ENCODE data around the gene CREB3L2.

CREB3L2 gene

DNA sequence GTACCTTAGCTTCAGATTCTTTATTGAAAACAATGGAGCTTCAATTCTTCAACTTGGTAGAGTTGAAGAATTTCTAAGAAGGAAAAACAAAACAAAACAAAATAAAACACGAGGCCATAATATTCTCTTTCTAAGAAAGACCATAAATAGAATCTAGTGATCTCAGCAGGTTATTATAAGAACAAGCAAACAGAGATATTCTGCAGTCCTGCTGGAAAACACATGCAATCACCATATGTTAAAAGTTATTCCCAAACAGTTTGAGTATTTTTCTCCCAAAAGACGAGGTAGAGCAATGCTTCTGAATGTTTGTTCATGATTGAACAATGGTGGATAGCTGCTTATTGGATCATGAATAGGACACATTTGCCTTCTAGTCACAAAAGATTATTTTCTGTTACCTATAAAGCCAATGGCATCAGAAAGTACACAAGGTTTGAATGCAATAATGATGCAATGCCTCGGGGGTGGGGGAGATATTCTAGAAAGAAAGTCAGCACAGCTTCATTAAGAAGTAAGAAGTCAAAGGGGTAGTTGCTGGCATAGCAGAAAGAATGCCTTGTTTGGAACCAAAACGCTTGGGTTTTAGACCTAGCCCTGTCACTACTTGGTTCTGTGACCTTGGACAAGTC, 59.3 kb downstream of the CREB3L2 start:
- no peaks in the 10 kb centered on the region for H3K36me3 ChIP-seq (ENCODE audit: control insufficient read depth in 5 of 5, insufficient read depth in 5 of 5, low read length in 5 of 5)
- no peaks in the 10 kb centered on the region for H3K9me3 ChIP-seq (ENCODE audit: control insufficient read depth in 5 of 5, low read length in 5 of 5)
- H3K27ac ChIP-seq (ENCODE audit: low read depth, low read length): peak overlapping the region; percentile 56
- H3K4me3 ChIP-seq (ENCODE audit: low read depth in 1 of 5, low read length in 5 of 5): no peak overlapping the region
- H3K9ac ChIP-seq (ENCODE audit: low read length in 5 of 5): peak overlapping the region in 2 of 5 donors; percentile 11 to 41
- no peaks in the 10 kb centered on the region for H3K27me3 ChIP-seq (ENCODE audit: control insufficient read depth in 5 of 5, insufficient read depth in 4 of 5, low read length in 5 of 5)
- peaks cover 0 to 43% (median 27%) of the 10 kb centered on the region in 5 donors for H3K4me1 ChIP-seq (ENCODE audit: control insufficient read depth in 5 of 5, insufficient read depth in 5 of 5, low read length in 5 of 5)

DNA sequence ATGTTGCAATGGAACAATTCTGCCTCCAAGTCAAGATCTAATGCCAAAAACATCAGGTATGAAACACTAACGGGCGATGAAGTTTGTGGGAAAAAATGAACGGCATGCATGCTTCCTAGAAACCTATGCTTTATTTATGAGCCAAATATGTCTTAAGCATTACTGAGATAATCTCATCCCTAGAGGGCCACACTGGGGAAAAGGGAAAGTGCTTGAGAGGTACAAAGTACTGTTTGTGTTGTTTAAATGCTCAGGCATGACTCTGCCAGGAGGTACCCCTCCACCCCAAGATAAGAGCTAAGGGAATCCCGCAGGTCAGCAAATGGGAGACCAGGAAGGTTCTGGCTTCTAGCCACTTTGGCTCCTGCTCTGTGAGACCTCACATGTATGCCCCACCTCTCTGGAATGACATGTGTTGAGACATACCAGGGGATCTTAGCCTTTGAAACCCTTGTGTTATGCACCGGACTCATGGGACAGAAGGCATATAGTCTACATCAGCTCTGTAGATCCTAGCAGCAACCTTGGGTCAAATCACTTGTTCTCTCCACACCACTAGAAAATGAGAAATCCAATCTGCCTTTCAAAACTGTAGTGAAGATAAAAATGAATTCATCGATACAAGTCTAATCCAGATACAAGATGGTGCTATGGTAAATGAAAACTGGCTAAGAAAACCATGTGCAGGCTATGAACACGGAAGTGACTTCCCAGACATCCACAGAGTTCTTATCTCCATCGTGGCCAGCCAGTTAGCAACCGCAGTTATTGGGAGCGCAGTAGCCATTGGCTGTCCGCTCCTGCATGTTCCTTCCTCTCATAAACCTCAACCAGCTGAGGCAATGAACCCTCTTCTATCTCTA, 61.0 kb downstream of the CREB3L2 start:
- H3K36me3 ChIP-seq (ENCODE audit: control insufficient read depth in 5 of 5, insufficient read depth in 5 of 5, low read length in 5 of 5): no peaks in the 10 kb centered on the region
- peak overlapping the region; percentile 56 for H3K27ac ChIP-seq (ENCODE audit: low read depth, low read length)
- no peaks in the 10 kb centered on the region for H3K27me3 ChIP-seq (ENCODE audit: control insufficient read depth in 5 of 5, insufficient read depth in 4 of 5, low read length in 5 of 5)
- H3K9ac ChIP-seq (ENCODE audit: low read length in 5 of 5): peak overlapping the region in 1 of 5 donors; percentile 4
- H3K4me3 ChIP-seq (ENCODE audit: low read depth in 1 of 5, low read length in 5 of 5): no peak overlapping the region
- H3K9me3 ChIP-seq (ENCODE audit: control insufficient read depth in 5 of 5, low read length in 5 of 5): no peaks in the 10 kb centered on the region
- peaks cover 0 to 58% (median 41%) of the 10 kb centered on the region in 5 donors for H3K4me1 ChIP-seq (ENCODE audit: control insufficient read depth in 5 of 5, insufficient read depth in 5 of 5, low read length in 5 of 5)

DNA sequence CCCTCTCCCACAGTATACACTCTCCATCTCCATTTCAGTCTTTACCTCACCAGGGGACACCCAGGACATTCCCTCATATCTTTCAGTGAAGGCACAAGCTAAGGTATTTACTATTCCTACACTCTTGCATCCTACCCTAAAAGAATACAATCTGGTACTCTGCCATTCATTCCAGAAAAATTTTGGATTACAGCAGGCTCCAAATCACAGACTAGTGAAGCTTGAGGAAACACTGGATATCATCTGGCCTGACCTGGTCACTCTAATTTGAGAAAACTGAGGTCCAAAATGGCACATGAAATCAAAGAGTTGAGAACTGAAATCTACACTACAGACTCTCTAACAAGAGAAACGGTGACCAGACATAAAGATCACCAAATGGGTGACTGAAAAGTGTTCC, 61.7 kb downstream of the CREB3L2 start:
- Histone ChIP-seq H3K4me3 (ENCODE audit: low read depth in 1 of 5, low read length in 5 of 5) (no peak overlapping the region), H3K36me3 (ENCODE audit: control insufficient read depth in 5 of 5, insufficient read depth in 5 of 5, low read length in 5 of 5) (no peaks in the 10 kb centered on the region), H3K27me3 (ENCODE audit: control insufficient read depth in 5 of 5, insufficient read depth in 4 of 5, low read length in 5 of 5) (no peaks in the 10 kb centered on the region), H3K4me1 (ENCODE audit: control insufficient read depth in 5 of 5, insufficient read depth in 5 of 5, low read length in 5 of 5) (peaks cover 0 to 63% (median 47%) of the 10 kb centered on the region in 5 donors), H3K9ac (ENCODE audit: low read length in 5 of 5) (peak overlapping the region in 2 of 5 donors; percentile 4 to 9), H3K9me3 (ENCODE audit: control insufficient read depth in 5 of 5, low read length in 5 of 5) (no peaks in the 10 kb centered on the region), H3K27ac (ENCODE audit: low read depth, low read length) (peak overlapping the region; percentile 56)

DNA sequence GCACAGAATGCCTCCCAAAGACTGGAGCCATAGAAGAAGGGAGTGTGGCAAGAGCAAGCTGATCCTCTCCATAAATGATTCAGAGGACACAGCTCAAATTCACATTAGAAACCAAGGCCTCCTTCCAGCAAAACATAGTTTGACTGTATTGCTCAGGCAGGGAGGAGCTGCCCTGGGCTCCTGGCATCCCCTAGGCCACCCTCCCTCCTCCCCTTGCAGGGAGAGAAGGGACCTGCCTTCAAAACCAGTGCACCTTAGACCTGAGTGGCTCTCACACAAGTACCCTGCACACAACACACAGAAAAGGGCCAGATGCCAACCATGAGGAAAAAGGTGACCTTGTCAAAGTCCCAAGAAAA, 64.7 kb downstream of the CREB3L2 start:
- Histone ChIP-seq H3K9ac (ENCODE audit: low read length in 5 of 5) (no peak overlapping the region), H3K36me3 (ENCODE audit: control insufficient read depth in 5 of 5, insufficient read depth in 5 of 5, low read length in 5 of 5) (no peaks in the 10 kb centered on the region), H3K9me3 (ENCODE audit: control insufficient read depth in 5 of 5, low read length in 5 of 5) (no peaks in the 10 kb centered on the region), H3K27ac (ENCODE audit: low read depth, low read length) (peak overlapping the region; percentile 40), H3K27me3 (ENCODE audit: control insufficient read depth in 5 of 5, insufficient read depth in 4 of 5, low read length in 5 of 5) (no peaks in the 10 kb centered on the region), H3K4me1 (ENCODE audit: control insufficient read depth in 5 of 5, insufficient read depth in 5 of 5, low read length in 5 of 5) (peaks cover 9 to 63% (median 53%) of the 10 kb centered on the region in 5 donors), H3K4me3 (ENCODE audit: low read depth in 1 of 5, low read length in 5 of 5) (no peak overlapping the region)

DNA sequence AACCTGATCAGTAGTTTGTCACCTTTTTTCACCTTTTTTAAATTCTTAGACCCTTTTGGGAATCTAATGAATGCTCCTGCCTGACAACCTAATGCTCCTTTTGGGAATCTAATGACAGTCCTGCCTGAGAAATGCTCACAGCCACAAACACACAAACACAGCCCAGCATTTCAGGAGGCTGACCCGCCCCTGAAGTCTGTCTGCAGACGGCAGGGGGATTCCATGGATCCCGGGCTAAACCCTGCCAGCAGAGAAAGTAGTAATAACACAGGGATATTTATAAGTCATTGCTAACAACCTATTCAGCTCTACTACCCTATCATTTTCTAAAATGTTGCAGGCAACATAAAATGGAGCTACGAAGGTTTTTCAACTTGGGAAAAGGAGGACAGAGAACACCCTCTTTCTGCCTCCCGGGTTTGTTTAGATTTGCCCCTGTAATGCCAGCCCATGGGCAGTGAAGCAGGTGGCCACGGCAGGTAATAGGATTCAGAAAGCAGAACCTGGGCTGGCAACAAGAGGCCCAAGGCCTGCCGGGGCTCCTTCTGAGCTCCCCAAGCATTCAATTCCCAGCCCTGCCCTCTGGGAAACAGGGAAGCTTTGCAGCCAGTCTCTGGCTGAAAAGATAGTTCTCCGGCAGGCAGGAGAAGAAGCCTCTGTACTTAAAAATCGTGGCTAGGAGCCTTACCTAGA, 65.2 kb downstream of the CREB3L2 start:
- Histone ChIP-seq H3K9me3 (ENCODE audit: control insufficient read depth in 5 of 5, low read length in 5 of 5) (no peaks in the 10 kb centered on the region), H3K27ac (ENCODE audit: low read depth, low read length) (peak overlapping the region; percentile 40), H3K4me3 (ENCODE audit: low read depth in 1 of 5, low read length in 5 of 5) (no peak overlapping the region), H3K9ac (ENCODE audit: low read length in 5 of 5) (no peak overlapping the region), H3K36me3 (ENCODE audit: control insufficient read depth in 5 of 5, insufficient read depth in 5 of 5, low read length in 5 of 5) (no peaks in the 10 kb centered on the region), H3K4me1 (ENCODE audit: control insufficient read depth in 5 of 5, insufficient read depth in 5 of 5, low read length in 5 of 5) (peaks cover 9 to 59% (median 53%) of the 10 kb centered on the region in 5 donors), H3K27me3 (ENCODE audit: control insufficient read depth in 5 of 5, insufficient read depth in 4 of 5, low read length in 5 of 5) (no peaks in the 10 kb centered on the region)

DNA sequence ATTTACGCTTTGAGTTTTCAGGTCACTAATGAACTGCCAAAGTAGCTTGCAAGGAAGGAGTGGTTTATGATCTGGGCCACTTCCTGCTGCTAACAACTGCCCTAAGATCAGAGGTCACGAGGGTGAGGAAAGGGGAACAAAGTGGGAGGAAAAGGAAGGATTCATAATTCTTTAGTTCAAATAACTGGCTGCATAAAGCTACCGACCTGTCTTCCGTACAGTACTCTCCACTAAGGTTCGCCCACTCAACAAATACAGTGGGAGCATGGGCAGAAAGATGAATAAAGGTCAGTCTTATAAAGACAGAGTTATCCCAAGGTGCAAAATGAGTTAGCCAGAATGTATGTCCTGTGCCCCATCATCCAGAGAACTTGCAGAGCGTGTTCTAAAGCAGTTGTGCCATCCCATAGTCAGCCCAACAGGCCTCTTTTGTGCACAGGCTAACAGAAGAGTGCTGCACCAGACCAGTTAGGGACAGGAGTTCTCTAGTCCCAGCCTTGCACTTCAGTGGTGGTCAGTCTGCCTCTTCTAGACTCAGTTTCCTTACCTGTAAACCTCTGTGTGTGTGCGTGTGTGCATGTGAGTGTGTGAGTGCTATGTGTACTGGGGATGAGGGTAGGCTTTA, 65.9 kb downstream of the CREB3L2 start:
- Histone ChIP-seq H3K27me3 (ENCODE audit: control insufficient read depth in 5 of 5, insufficient read depth in 4 of 5, low read length in 5 of 5) (no peaks in the 10 kb centered on the region), H3K9me3 (ENCODE audit: control insufficient read depth in 5 of 5, low read length in 5 of 5) (no peaks in the 10 kb centered on the region), H3K27ac (ENCODE audit: low read depth, low read length) (peak overlapping the region; percentile 40), H3K36me3 (ENCODE audit: control insufficient read depth in 5 of 5, insufficient read depth in 5 of 5, low read length in 5 of 5) (no peaks in the 10 kb centered on the region), H3K9ac (ENCODE audit: low read length in 5 of 5) (no peak overlapping the region), H3K4me1 (ENCODE audit: control insufficient read depth in 5 of 5, insufficient read depth in 5 of 5, low read length in 5 of 5) (peaks cover 9 to 55% (median 50%) of the 10 kb centered on the region in 5 donors), H3K4me3 (ENCODE audit: low read depth in 1 of 5, low read length in 5 of 5) (peak overlapping the region in 2 of 5 donors; percentile 16 to 20)

DNA sequence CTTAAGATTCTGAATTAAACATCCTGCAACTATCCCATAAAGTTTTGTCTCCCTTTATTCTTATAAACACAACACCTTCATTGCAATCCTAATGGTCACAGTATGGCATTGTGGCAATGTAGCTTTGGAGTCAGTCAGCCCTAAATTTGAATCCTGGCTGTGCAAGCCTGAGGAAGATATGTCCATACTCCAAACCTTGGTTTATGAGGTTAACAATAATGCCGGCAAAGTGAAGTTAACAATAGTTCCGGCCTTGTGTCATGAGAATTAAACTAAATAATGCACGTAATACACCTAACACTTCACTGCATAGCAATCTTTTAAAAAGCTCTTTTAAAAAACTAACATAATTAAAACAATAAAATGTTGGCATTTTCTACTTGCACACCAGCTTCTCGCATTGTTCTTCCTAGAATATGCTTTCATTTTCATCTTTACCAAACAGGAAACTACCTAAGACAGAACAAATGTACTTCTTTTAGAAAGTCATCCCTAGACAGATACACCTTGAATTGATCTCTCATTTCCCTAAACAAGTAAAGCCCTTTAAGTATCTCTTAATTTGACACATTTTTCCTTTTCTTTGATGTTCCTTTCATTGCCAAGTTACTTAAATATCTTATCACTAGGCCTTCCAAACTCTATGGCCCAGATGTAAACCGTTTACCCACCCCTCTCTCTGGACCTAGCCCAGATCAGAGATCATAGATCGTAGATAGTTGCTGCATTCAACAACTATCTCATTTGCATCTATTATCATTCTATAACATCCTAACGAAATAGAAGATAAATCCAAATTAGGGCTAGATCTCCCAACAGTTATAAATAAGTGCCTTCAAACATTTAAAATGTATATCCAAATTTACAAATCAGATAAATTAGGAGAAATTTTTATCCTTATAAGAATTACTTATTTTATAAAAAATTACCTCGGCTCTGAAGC, 66.7 kb downstream of the CREB3L2 start:
- H3K4me3 ChIP-seq (ENCODE audit: low read depth in 1 of 5, low read length in 5 of 5): peak overlapping the region in 3 of 5 donors; percentile 10 to 46 (median 14)
- H3K27me3 ChIP-seq (ENCODE audit: control insufficient read depth in 5 of 5, insufficient read depth in 4 of 5, low read length in 5 of 5): no peaks in the 10 kb centered on the region
- H3K4me1 ChIP-seq (ENCODE audit: control insufficient read depth in 5 of 5, insufficient read depth in 5 of 5, low read length in 5 of 5): peaks cover 9 to 50% (median 45%) of the 10 kb centered on the region in 5 donors
- no peaks in the 10 kb centered on the region for H3K36me3 ChIP-seq (ENCODE audit: control insufficient read depth in 5 of 5, insufficient read depth in 5 of 5, low read length in 5 of 5)
- H3K9me3 ChIP-seq (ENCODE audit: control insufficient read depth in 5 of 5, low read length in 5 of 5): no peaks in the 10 kb centered on the region
- H3K9ac ChIP-seq (ENCODE audit: low read length in 5 of 5): peak overlapping the region in 2 of 5 donors; percentile 5 to 33
- H3K27ac ChIP-seq (ENCODE audit: low read depth, low read length): no peak overlapping the region

DNA sequence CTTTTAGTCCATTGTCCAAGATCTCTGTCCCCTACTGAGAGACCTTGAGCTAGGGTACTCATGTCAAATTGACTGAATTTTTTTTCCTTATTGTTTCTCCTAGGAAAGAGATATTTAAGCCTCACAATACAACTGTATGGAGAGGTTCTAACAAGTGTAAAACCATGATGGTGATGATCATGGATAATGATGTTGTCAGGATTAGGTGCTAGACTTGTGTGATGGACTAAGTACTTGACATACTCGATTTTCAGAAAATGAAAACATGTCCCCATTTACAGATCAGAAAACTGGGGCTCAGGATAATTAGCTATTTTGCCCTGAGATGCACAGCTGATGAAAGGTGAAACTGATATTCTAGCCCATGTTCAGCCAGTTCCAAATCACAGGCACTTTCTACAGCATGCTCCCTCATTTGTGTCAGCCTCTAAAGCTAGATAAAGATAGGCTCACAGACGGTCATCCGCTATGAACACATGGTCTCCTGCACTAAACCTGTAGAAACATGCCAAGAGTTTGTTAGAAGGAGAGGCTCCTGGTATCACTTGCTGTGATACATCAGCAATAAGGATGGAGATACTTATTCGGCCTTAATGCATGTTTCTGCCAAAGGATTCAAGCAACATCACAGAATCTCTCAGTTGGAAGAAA, 67.6 kb downstream of the CREB3L2 start:
- no peaks in the 10 kb centered on the region for H3K27me3 ChIP-seq (ENCODE audit: control insufficient read depth in 5 of 5, insufficient read depth in 4 of 5, low read length in 5 of 5)
- H3K4me1 ChIP-seq (ENCODE audit: control insufficient read depth in 5 of 5, insufficient read depth in 5 of 5, low read length in 5 of 5): peaks cover 9 to 50% (median 40%) of the 10 kb centered on the region in 5 donors
- H3K9me3 ChIP-seq (ENCODE audit: control insufficient read depth in 5 of 5, low read length in 5 of 5): no peaks in the 10 kb centered on the region
- no peak overlapping the region for H3K4me3 ChIP-seq (ENCODE audit: low read depth in 1 of 5, low read length in 5 of 5)
- no peaks in the 10 kb centered on the region for H3K36me3 ChIP-seq (ENCODE audit: control insufficient read depth in 5 of 5, insufficient read depth in 5 of 5, low read length in 5 of 5)
- no peak overlapping the region for H3K9ac ChIP-seq (ENCODE audit: low read length in 5 of 5)
- H3K27ac ChIP-seq (ENCODE audit: low read depth, low read length): peak overlapping the region; percentile 83
